HG03558 (cell line): ENCODE results near the gene INSC.
A peak's percentile ranks its signal among the peaks of the same experiment; 100 is the strongest.

Experiments used
- ATAC-seq: cut with Tn5 transposase; IDR thresholded peaks from one replicate; pipeline ENCODE4 v1.9.1; 2021; ENCODE audit warnings: moderate number of reproducible peaks; ENCODE audit not compliant: unreplicated experiment; ENCODE audit errors: extremely low read depth

INSC gene

GRCh38 chr11:15178214-15178613 is 63.5 kb downstream of the INSC start:
- ATAC-seq, result no peak

- no peak for ATAC-seq
These were observed 64.4 kb downstream of the INSC start for GRCh38 chr11:15179167-15179566.

- peak; percentile 67 for ATAC-seq
These were observed 65.6 kb downstream of the INSC start for GRCh38 chr11:15180212-15180792.

- ATAC-seq, result no peak
These were observed 67.6 kb downstream of the INSC start for GRCh38 chr11:15182372-15182771.

GRCh38 chr11:15185021-15185420 is 70.3 kb downstream of the INSC start:
- no peak for ATAC-seq

- ATAC-seq, result no peak
These were observed 71.4 kb downstream of the INSC start for GRCh38 chr11:15186146-15186545.

GRCh38 chr11:15189189-15189588 is 74.5 kb downstream of the INSC start:
- ATAC-seq, result no peak

- ATAC-seq, result no peak
These were observed 75.1 kb downstream of the INSC start for GRCh38 chr11:15189641-15190365.

GRCh38 chr11:15190611-15191010 is 75.9 kb downstream of the INSC start:
- ATAC-seq, result no peak

GRCh38 chr11:15192005-15192556 is 77.4 kb downstream of the INSC start:
- no peak for ATAC-seq

- no peak for ATAC-seq
These were observed 80.1 kb downstream of the INSC start for GRCh38 chr11:15194671-15195415.

- ATAC-seq, result no peak
These were observed 80.9 kb downstream of the INSC start for GRCh38 chr11:15195454-15196200.

- ATAC-seq, result no peak
These were observed 82.0 kb downstream of the INSC start for GRCh38 chr11:15196704-15197103.

- no peak for ATAC-seq
These were observed 83.0 kb downstream of the INSC start for GRCh38 chr11:15197696-15198095.

GRCh38 chr11:15198284-15198683 is 83.6 kb downstream of the INSC start:
- ATAC-seq, result no peak

- no peak for ATAC-seq
These were observed 85.0 kb downstream of the INSC start for GRCh38 chr11:15199693-15200092.

- no peak for ATAC-seq
These were observed 86.0 kb downstream of the INSC start for GRCh38 chr11:15200696-15201095.

GRCh38 chr11:15201586-15201985 is 86.9 kb downstream of the INSC start:
- ATAC-seq, result no peak

- ATAC-seq, result no peak
These were observed 87.9 kb downstream of the INSC start for GRCh38 chr11:15202626-15203025.

GRCh38 chr11:15204711-15205110 is 90.0 kb downstream of the INSC start:
- no peak for ATAC-seq
